GM10847 (cell line): ENCODE measurements around the gene HPCAL4.

Source experiments
- POLR2A ChIP-seq: IDR thresholded peaks from 2 replicates; pipeline ENCODE4 v1.6.1; 2011; ENCODE audit not compliant: insufficient read length; ENCODE audit errors: extremely low read depth

HPCAL4 gene

GRCh38 chr1:39671793-39672550 is 19.3 kb downstream of the HPCAL4 start, which contains the start of gene NT5C1A:
TSS of gene NT5C1A (minus strand) at chr1:39672107. CDS start at chr1:39672038, 69 bp downstream.
- no peak for TF ChIP-seq POLR2A

- TF ChIP-seq POLR2A, result no peak
Measured at GRCh38 chr1:39671433-39671792, 19.8 kb downstream of the HPCAL4 start.

GRCh38 chr1:39670689-39671088 is 20.5 kb downstream of the HPCAL4 start:
- TF ChIP-seq POLR2A, result no peak

GRCh38 chr1:39668894-39669293 is 22.3 kb downstream of the HPCAL4 start:
- no peak for TF ChIP-seq POLR2A

- TF ChIP-seq POLR2A, result no peak
Measured at GRCh38 chr1:39668111-39668510, 23.1 kb downstream of the HPCAL4 start.

GRCh38 chr1:39666772-39667171 is 24.5 kb downstream of the HPCAL4 start:
- no peak for TF ChIP-seq POLR2A

GRCh38 chr1:39663559-39663958 is 27.7 kb downstream of the HPCAL4 start:
- TF ChIP-seq POLR2A, result no peak

GRCh38 chr1:39662861-39663260 is 28.4 kb downstream of the HPCAL4 start:
- no peak for TF ChIP-seq POLR2A

GRCh38 chr1:39659538-39659937 is 31.7 kb downstream of the HPCAL4 start:
- no peak for TF ChIP-seq POLR2A

GRCh38 chr1:39659110-39659509 is 32.1 kb downstream of the HPCAL4 start:
- TF ChIP-seq POLR2A, result no peak

GRCh38 chr1:39657923-39658485 is 33.2 kb downstream of the HPCAL4 start:
- TF ChIP-seq POLR2A, result no peak

- TF ChIP-seq POLR2A, result no peak
Measured at GRCh38 chr1:39657402-39657801, 33.8 kb downstream of the HPCAL4 start.

- TF ChIP-seq POLR2A, result no peak
Measured at GRCh38 chr1:39656391-39656790, 34.8 kb downstream of the HPCAL4 start.

GRCh38 chr1:39655578-39656268 is 35.5 kb downstream of the HPCAL4 start:
- no peak for TF ChIP-seq POLR2A

GRCh38 chr1:39654291-39654690 is 36.9 kb downstream of the HPCAL4 start:
- TF ChIP-seq POLR2A, result no peak

GRCh38 chr1:39653546-39654031 is 37.6 kb downstream of the HPCAL4 start:
- no peak for TF ChIP-seq POLR2A

GRCh38 chr1:39652554-39652953 is 38.7 kb downstream of the HPCAL4 start:
- no peak for TF ChIP-seq POLR2A

GRCh38 chr1:39652105-39652504 is 39.1 kb downstream of the HPCAL4 start:
- TF ChIP-seq POLR2A, result no peak
